Islet of Langerhans (tissue), 1 donor: ENCODE data around the gene ZIC3.
"Not testable (repeated sequence)": the region's sequence is repeated elsewhere in the genome, so short reads cannot be mapped to it uniquely, and the experiment has no call there.

Source experiments
- FAIRE-seq: peaks from one replicate; lab custom pipeline; 2011; peaks lifted over from hg19 to GRCh38; lab: Jason Lieb, UNC

The ZIC3 gene

GRCh38 chrX:137565921-137566745, at the start of gene ZIC3:
ZIC3 (plus strand) TSS chrX:137566127; CDS start chrX:137566692, 565 bp downstream.
- no peak for FAIRE-seq

- FAIRE-seq = no peak
Observed at GRCh38 chrX:137519459-137519858, 46.5 kb upstream of the ZIC3 start.

GRCh38 chrX:137545711-137546651, 19.9 kb upstream of the ZIC3 start:
- no peak for FAIRE-seq

GRCh38 chrX:137547291-137547690, 18.6 kb upstream of the ZIC3 start:
- no peak for FAIRE-seq

GRCh38 chrX:137548261-137548660, 17.7 kb upstream of the ZIC3 start:
- no peak for FAIRE-seq

- no peak for FAIRE-seq
Observed at GRCh38 chrX:137549073-137549472, 16.9 kb upstream of the ZIC3 start.

- no peak for FAIRE-seq
Observed at GRCh38 chrX:137549851-137550664, 15.9 kb upstream of the ZIC3 start.

- no peak for FAIRE-seq
Observed at GRCh38 chrX:137550665-137551261, 15.2 kb upstream of the ZIC3 start.

GRCh38 chrX:137552098-137552497, 13.8 kb upstream of the ZIC3 start:
- FAIRE-seq = not testable (repeated sequence)

- FAIRE-seq = no peak
Observed at GRCh38 chrX:137562096-137562495, 3.8 kb upstream of the ZIC3 start.

- no peak for FAIRE-seq
Observed at GRCh38 chrX:137563681-137564651, 2.0 kb upstream of the ZIC3 start.

- no peak for FAIRE-seq
Observed at GRCh38 chrX:137565318-137565904, 516 bp upstream of the ZIC3 start.

GRCh38 chrX:137566746-137567679, 1.1 kb downstream of the ZIC3 start:
- no peak for FAIRE-seq

GRCh38 chrX:137567682-137568232, 1.8 kb downstream of the ZIC3 start:
- no peak for FAIRE-seq

- FAIRE-seq = no peak
Observed at GRCh38 chrX:137568741-137569469, 3.0 kb downstream of the ZIC3 start.

- no peak for FAIRE-seq
Observed at GRCh38 chrX:137569470-137569891, 3.6 kb downstream of the ZIC3 start.

GRCh38 chrX:137573324-137574101, 7.6 kb downstream of the ZIC3 start:
- FAIRE-seq = no peak
